OCI-LY1 (cell line): Measurements from ENCODE around the gene CHRM1.

Experiments
- EZH2 ChIP-seq: fragments of 200-600 bp; sonication (generic), shearing (Covaris generic); IDR thresholded peaks from 2 replicates; pipeline ENCODE4 v1.8.0; 2017; ENCODE audit warnings: borderline replicate concordance, mixed run types, mild to moderate bottlenecking, antibody characterized with exemption, low read length, moderate library complexity, mixed read lengths
- TF ChIP-seq, protein P1 (sequence below): fragments of 200-600 bp; sonication (generic), shearing (Covaris generic); IDR thresholded peaks from 2 replicates; pipeline ENCODE4 v1.5.1; 2017; ENCODE audit warnings: mild to moderate bottlenecking, antibody characterized with exemption, low read length, moderate library complexity, mixed read lengths

GRCh38 chr11:62888406-62888805 lies 32.8 kb downstream of the CHRM1 start:
- TF ChIP-seq, protein P1, sequence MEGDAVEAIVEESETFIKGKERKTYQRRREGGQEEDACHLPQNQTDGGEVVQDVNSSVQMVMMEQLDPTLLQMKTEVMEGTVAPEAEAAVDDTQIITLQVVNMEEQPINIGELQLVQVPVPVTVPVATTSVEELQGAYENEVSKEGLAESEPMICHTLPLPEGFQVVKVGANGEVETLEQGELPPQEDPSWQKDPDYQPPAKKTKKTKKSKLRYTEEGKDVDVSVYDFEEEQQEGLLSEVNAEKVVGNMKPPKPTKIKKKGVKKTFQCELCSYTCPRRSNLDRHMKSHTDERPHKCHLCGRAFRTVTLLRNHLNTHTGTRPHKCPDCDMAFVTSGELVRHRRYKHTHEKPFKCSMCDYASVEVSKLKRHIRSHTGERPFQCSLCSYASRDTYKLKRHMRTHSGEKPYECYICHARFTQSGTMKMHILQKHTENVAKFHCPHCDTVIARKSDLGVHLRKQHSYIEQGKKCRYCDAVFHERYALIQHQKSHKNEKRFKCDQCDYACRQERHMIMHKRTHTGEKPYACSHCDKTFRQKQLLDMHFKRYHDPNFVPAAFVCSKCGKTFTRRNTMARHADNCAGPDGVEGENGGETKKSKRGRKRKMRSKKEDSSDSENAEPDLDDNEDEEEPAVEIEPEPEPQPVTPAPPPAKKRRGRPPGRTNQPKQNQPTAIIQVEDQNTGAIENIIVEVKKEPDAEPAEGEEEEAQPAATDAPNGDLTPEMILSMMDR, result no peak
- TF ChIP-seq EZH2, result no peak
